GM11168 (cell line): ENCODE data around the gene CCDC33.

Source experiments
- in situ Hi-C: fragments of 300-500 bp; cut with MboI; formaldehyde crosslinking; loops from one replicate; pipeline ENCODE4 v1.12.0; 2022; ENCODE audit warnings: low sequenced_read_pairs; ENCODE audit not compliant: unreplicated experiment

The CCDC33 gene

GRCh38 chr15:74253211-74253921, 17.2 kb downstream of the CCDC33 start:
- in situ Hi-C loops, result no loop called here

- in situ Hi-C loops, result no loop called here
Observed at GRCh38 chr15:74257105-74257504, 21.0 kb downstream of the CCDC33 start.

- in situ Hi-C loops, result no loop called here
Observed at GRCh38 chr15:74257623-74258022, 21.5 kb downstream of the CCDC33 start.

GRCh38 chr15:74258456-74259291, 22.5 kb downstream of the CCDC33 start:
- in situ Hi-C loops, result no loop called here

GRCh38 chr15:74259292-74259648, 23.1 kb downstream of the CCDC33 start:
- in situ Hi-C loops, result no loop called here

GRCh38 chr15:74259821-74260607, 23.9 kb downstream of the CCDC33 start:
- in situ Hi-C loops, result no loop called here

GRCh38 chr15:74261041-74261440, 24.9 kb downstream of the CCDC33 start:
- in situ Hi-C loops, result no loop called here

GRCh38 chr15:74261685-74262084, 25.6 kb downstream of the CCDC33 start:
- in situ Hi-C loops, result no loop called here

GRCh38 chr15:74262151-74262550, 26.0 kb downstream of the CCDC33 start:
- in situ Hi-C loops, result no loop called here

- in situ Hi-C loops, result no loop called here
Observed at GRCh38 chr15:74262625-74263024, 26.5 kb downstream of the CCDC33 start.

GRCh38 chr15:74263466-74263865, 27.3 kb downstream of the CCDC33 start:
- in situ Hi-C loops, result no loop called here

- in situ Hi-C loops, result no loop called here
Observed at GRCh38 chr15:74264081-74264501, 28.0 kb downstream of the CCDC33 start.

GRCh38 chr15:74265046-74265639, 29.0 kb downstream of the CCDC33 start:
- in situ Hi-C loops, result no loop called here

GRCh38 chr15:74268020-74268419, 31.9 kb downstream of the CCDC33 start:
- in situ Hi-C loops, result no loop called here

GRCh38 chr15:74269362-74270035, 33.4 kb downstream of the CCDC33 start:
- in situ Hi-C loops, result no loop called here

- in situ Hi-C loops, result no loop called here
Observed at GRCh38 chr15:74270155-74270554, 34.0 kb downstream of the CCDC33 start.

GRCh38 chr15:74270854-74271520, 34.9 kb downstream of the CCDC33 start:
- in situ Hi-C loops, result no loop called here

GRCh38 chr15:74272812-74273211, 36.7 kb downstream of the CCDC33 start:
- in situ Hi-C loops, result no loop called here

- in situ Hi-C loops, result no loop called here
Observed at GRCh38 chr15:74274470-74275038, 38.4 kb downstream of the CCDC33 start.
